ENCODE results near the gene SLC16A10. TPM values are rescaled to one million over a fixed set of nuclear protein-coding genes. Genes with fewer than 3 reads are reported as not detected.
A peak's percentile ranks its signal among the peaks of the same experiment; 100 is the strongest.
"Not testable (repeated sequence)": the region's sequence is repeated elsewhere in the genome, so short reads cannot be mapped to it uniquely, and the experiment has no call there.

The SLC16A10 gene
- total RNA-seq, 4 donors from 2014 or later, result 2.5 to 9.5 (median 9.3) TPM

GRCh38 chr6:111090766-111091165 lies 3.5 kb downstream of the SLC16A10 start:
- H3K4me1 ChIP-seq, result peaks cover 0 to 5% (median 0%) of the 10 kb centered on the region in 4 donors
- no peaks in the 10 kb centered on the region for H3K9me3 ChIP-seq
- no peaks in the 10 kb centered on the region for H3K36me3 ChIP-seq
- H3K27ac ChIP-seq, result no peak overlapping the region
- H3K27me3 ChIP-seq, result no peaks in the 10 kb centered on the region
- no peak overlapping the region for H3K4me3 ChIP-seq
- no peak for DNase-seq
- TF ChIP-seq POLR2A (IDR thresholded peaks at IDR 0.05) (no peak), CTCF (IDR thresholded peaks at IDR 0.05) (no peak)

GRCh38 chr6:111091987-111092386 lies 4.7 kb downstream of the SLC16A10 start:
- no peak for DNase-seq
- Histone ChIP-seq H3K9me3 (no peaks in the 10 kb centered on the region), H3K4me1 (peaks cover 0 to 5% (median 0%) of the 10 kb centered on the region in 4 donors), H3K27me3 (no peaks in the 10 kb centered on the region), H3K36me3 (no peaks in the 10 kb centered on the region), H3K27ac (no peak overlapping the region), H3K4me3 (no peak overlapping the region)
- no peak for TF ChIP-seq CTCF (IDR thresholded peaks at IDR 0.05)
- no peak for TF ChIP-seq POLR2A (IDR thresholded peaks at IDR 0.05)

GRCh38 chr6:111095488-111095887 lies 8.2 kb downstream of the SLC16A10 start:
- not testable (repeated sequence) for H3K27ac ChIP-seq, H3K4me3 ChIP-seq, H3K4me1 ChIP-seq, H3K27me3 ChIP-seq, H3K36me3 ChIP-seq, DNase-seq, H3K9me3 ChIP-seq

GRCh38 chr6:111096246-111096645 lies 8.9 kb downstream of the SLC16A10 start:
- Histone ChIP-seq H3K9me3 (no peaks in the 10 kb centered on the region), H3K36me3 (no peaks in the 10 kb centered on the region), H3K4me3 (no peak overlapping the region), H3K27me3 (no peaks in the 10 kb centered on the region), H3K27ac (no peak overlapping the region), H3K4me1 (no peaks in the 10 kb centered on the region)
- peak; percentile 35 to 72 (median 68) for DNase-seq
- no peak for TF ChIP-seq POLR2A (IDR thresholded peaks at IDR 0.05)
- TF ChIP-seq CTCF (IDR thresholded peaks at IDR 0.05), result no peak

- H3K4me3 ChIP-seq, result no peak overlapping the region
- H3K4me1 ChIP-seq, result peaks cover 0 to 7% (median 0%) of the 10 kb centered on the region in 4 donors
- H3K27me3 ChIP-seq, result no peaks in the 10 kb centered on the region
Observed at GRCh38 chr6:111098597-111098996, 11.3 kb downstream of the SLC16A10 start.

GRCh38 chr6:111101987-111102386 lies 14.7 kb downstream of the SLC16A10 start:
- H3K4me3 ChIP-seq, result no peak overlapping the region
- TF ChIP-seq CTCF (IDR thresholded peaks at IDR 0.05) (no peak), POLR2A (IDR thresholded peaks at IDR 0.05) (no peak)
- DNase-seq, result no peak
- peak overlapping the region in 2 of 4 donors; percentile 34 to 47 for H3K27ac ChIP-seq
- no peaks in the 10 kb centered on the region for H3K9me3 ChIP-seq
- H3K27me3 ChIP-seq, result no peaks in the 10 kb centered on the region
- no peaks in the 10 kb centered on the region for H3K36me3 ChIP-seq
- peaks cover 0 to 12% (median 0%) of the 10 kb centered on the region in 4 donors for H3K4me1 ChIP-seq

More at GRCh38 chr6:111098597-111098996, 11.3 kb downstream of the SLC16A10 start:
- no peak for DNase-seq
- Histone ChIP-seq H3K9me3 (no peaks in the 10 kb centered on the region), H3K27ac (no peak overlapping the region), H3K36me3 (no peaks in the 10 kb centered on the region)
- TF ChIP-seq POLR2A (IDR thresholded peaks at IDR 0.05) (no peak), CTCF (IDR thresholded peaks at IDR 0.05) (no peak)

Data from Peyer's patch (tissue), 4 donors.